Liver (tissue), 9 donors: ENCODE measurements around the gene CD68. TPM values are rescaled to one million over a fixed set of nuclear protein-coding genes. Genes with fewer than 3 reads are reported as not detected.

Experiments
- DNase-seq: peaks from one replicate; pipeline ENCODE4 v3.0.0-alpha.2; 2017; ENCODE audit warnings: low spot score
- H3K27ac ChIP-seq, 2 donors: one replicate each; pipeline ENCODE4 v1.7.0; 2013; ENCODE audit warnings: inconsistent platforms in 2 of 2, low read length in 2 of 2, control low read depth in 1 of 2, low read depth in 1 of 2, mild to moderate bottlenecking in 1 of 2
- H3K27me3 ChIP-seq, 4 donors: one replicate each; pipeline versions ENCODE4 v1.6.1 to v1.7.0; 2013; ENCODE audit warnings: low read length in 3 of 4, inconsistent platforms in 1 of 4, mild to moderate bottlenecking in 1 of 4, moderate library complexity in 1 of 4; ENCODE audit not compliant: control insufficient read depth in 4 of 4, insufficient read depth in 4 of 4
- H3K36me3 ChIP-seq, 4 donors: one replicate each; pipeline versions ENCODE4 v1.6.1 to v1.7.0; 2013; ENCODE audit warnings: low read length in 3 of 4, mild to moderate bottlenecking in 3 of 4, low read depth in 1 of 4, moderate library complexity in 1 of 4; ENCODE audit not compliant: control insufficient read depth in 4 of 4, insufficient read depth in 3 of 4
- H3K4me1 ChIP-seq, 4 donors: one replicate each; pipeline versions ENCODE4 v1.6.1 to v1.7.0; 2013; ENCODE audit warnings: low read length in 3 of 4, mild to moderate bottlenecking in 3 of 4, moderate library complexity in 1 of 4; ENCODE audit not compliant: control insufficient read depth in 4 of 4, insufficient read depth in 4 of 4
- H3K4me3 ChIP-seq, 3 donors: one replicate each; pipeline versions ENCODE4 v1.6.1 to v1.7.0; 2013; ENCODE audit warnings: low read length in 3 of 3, control low read depth in 1 of 3, low read depth in 1 of 3, mild to moderate bottlenecking in 1 of 3
- H3K9ac ChIP-seq, 2 donors: one replicate each; pipeline ENCODE4 v1.7.0; 2013; ENCODE audit warnings: low read length in 2 of 2, mild to moderate bottlenecking in 2 of 2, moderate library complexity in 2 of 2, control low read depth in 1 of 2, low read depth in 1 of 2
- H3K9me3 ChIP-seq, 4 donors: one replicate each; pipeline versions ENCODE4 v1.6.1 to v1.7.0; 2013; ENCODE audit warnings: low read length in 3 of 4; ENCODE audit not compliant: control insufficient read depth in 4 of 4
- CTCF ChIP-seq: fragments of 150-350 bp; IDR thresholded peaks from 2 replicates; pipeline ENCODE4 v1.5.1; 2017; ENCODE audit warnings: improper control_type of control experiment, low read depth, low read length; ENCODE audit not compliant: missing input control
- EGR1 ChIP-seq, 2 donors: IDR thresholded peaks; 2 replicates each; pipeline ENCODE4 v1.6.1; 2016 to 2018; ENCODE audit warnings: antibody characterized with exemption in 2 of 2, low read depth in 2 of 2
- GABPA ChIP-seq, 2 donors: IDR thresholded peaks in 1 of 2; conservative IDR thresholded peaks in 1 of 2; 2 replicates each; pipeline ENCODE4 v1.6.1; 2016; ENCODE audit warnings: antibody characterized with exemption in 2 of 2, mild to moderate bottlenecking in 1 of 2, moderate library complexity in 1 of 2
- JUND ChIP-seq, 2 donors: IDR thresholded peaks; 2 replicates each; pipeline ENCODE4 v1.6.1; 2016; ENCODE audit warnings: antibody characterized with exemption in 2 of 2
- NR2F2 ChIP-seq: IDR thresholded peaks from 2 replicates; pipeline ENCODE4 v1.6.1; 2016; ENCODE audit warnings: antibody characterized with exemption
- RAD21 ChIP-seq, 2 donors: IDR thresholded peaks; 2 replicates each; pipeline ENCODE4 v1.6.1; 2016; ENCODE audit warnings: antibody characterized with exemption in 2 of 2, mild to moderate bottlenecking in 2 of 2
- RXRA ChIP-seq, 2 donors: IDR thresholded peaks; 2 replicates each; pipeline ENCODE4 v1.6.1; 2017 to 2018; ENCODE audit warnings: antibody characterized with exemption in 2 of 2, mild to moderate bottlenecking in 1 of 2
- YY1 ChIP-seq: IDR thresholded peaks from 2 replicates; pipeline ENCODE4 v1.6.1; 2016; ENCODE audit warnings: antibody characterized with exemption, mild to moderate bottlenecking
- WGBS: extraction: QIAGEN DNeasy Blood & Tissue Kit; methylation state at CpG from one replicate; pipeline ENCODE4 v1.1.7; 2013; 5-methylcytosine and 5-hydroxymethylcytosine counted together
- polyA plus RNA-seq, 2 donors: library from polyadenylated mRNA; stranded (reverse) in 1 of 2; unstranded in 1 of 2; fragments of 200-250 nt in 1 of 2; fragments of >200 nt in 1 of 2; fragmentation: Nextera tagmentation in 1 of 2; extraction: Ambion mirVana in 1 of 2; gene quantifications; one replicate each; pipeline versions ENCODE4 v1.2.1 to v1.2.3, GENCODE V29; 2013 to 2015
- total RNA-seq, 2 donors: library from RNA; depleted of rRNA; stranded (reverse); fragments of >200 nt; gene quantifications; one replicate each; pipeline ENCODE4 v1.2.3, GENCODE V29; 2014
- TF ChIP-seq, protein P1 (sequence below): IDR thresholded peaks from 2 replicates; pipeline ENCODE4 v1.6.1; 2016; ENCODE audit warnings: antibody characterized with exemption
- donor health status: healthy.
- donor health status: healthy.
- donor health status: healthy.
- donor health status: healthy.
- donor health status: healthy.

Gene CD68
- total and polyA plus RNA-seq, 4 donors = 14.2 to 88.6 (median 33.1) TPM

- Histone ChIP-seq H3K27me3 (no peaks in the 10 kb centered on the region), H3K4me3 (peak within 1 kb of the TSS in 2 of 3 donors; percentile 0 to 31), H3K9ac (peak within 1 kb of the TSS in 1 of 2 donors; percentile 76), H3K36me3 (no peaks in the 10 kb centered on the region), H3K27ac (peak within 1 kb of the TSS; percentile 79 to 94), H3K4me1 (peaks cover 10 to 52% (median 38%) of the 10 kb centered on the region in 4 donors), H3K9me3 (no peaks in the 10 kb centered on the region)
- no peak for DNase-seq
- WGBS = 53% methylated on average over 16 of the region's 16 CpGs
- TF ChIP-seq RXRA (IDR thresholded peaks at IDR 0.05) (no peak), NR2F2 (peak; percentile 58)
- TF ChIP-seq, protein P1, sequence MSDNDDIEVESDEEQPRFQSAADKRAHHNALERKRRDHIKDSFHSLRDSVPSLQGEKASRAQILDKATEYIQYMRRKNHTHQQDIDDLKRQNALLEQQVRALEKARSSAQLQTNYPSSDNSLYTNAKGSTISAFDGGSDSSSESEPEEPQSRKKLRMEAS = no peak
These were observed 20.7 kb upstream of the CD68 start, which contains the start of gene TNFSF13 for GRCh38 chr17:7558544-7559319. Gene TNFSF13 (plus strand): TSS chr17:7558750. CDS start chr17:7559040, 290 bp downstream.

DNA sequence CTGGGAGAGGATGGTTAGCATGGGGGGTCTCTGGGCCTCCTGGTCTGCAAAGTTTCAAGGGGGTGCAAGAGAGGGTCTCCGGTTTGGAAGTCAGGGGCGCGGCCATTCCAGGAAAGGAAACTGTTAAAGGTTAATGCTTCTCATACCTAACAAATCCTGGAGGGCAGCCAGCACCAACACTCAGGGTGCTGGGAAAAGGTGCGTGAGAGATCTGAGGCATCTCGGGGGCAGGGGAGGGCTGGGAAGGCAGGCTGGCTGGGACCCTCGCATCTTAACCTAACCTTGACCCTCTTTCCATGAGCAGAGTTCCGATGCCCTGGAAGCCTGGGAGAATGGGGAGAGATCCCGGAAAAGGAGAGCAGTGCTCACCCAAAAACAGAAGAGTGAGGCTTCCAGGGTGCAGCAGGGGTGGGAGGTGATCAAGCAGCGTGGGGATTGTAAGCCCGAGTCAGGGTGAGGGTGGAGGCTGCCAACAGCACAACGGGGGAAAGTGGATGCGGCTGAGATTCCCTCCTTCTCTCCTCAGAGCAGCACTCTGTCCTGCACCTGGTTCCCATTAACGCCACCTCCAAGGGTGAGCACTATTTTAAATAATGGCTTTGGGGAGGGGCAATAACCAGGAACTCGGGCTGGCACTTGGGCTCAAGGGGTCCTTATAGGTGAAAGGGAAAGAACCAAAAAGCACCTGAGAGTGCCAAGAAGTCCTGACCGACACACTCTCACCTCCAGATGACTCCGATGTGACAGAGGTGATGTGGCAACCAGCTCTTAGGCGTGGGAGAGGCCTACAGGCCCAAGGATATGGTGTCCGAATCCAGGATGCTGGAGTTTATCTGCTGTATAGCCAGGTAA lies 19.9 kb upstream of the CD68 start:
- H3K4me1 ChIP-seq = peaks cover 10 to 55% (median 41%) of the 10 kb centered on the region in 4 donors
- no peak for DNase-seq

GRCh38 chr17:7560172-7561027 lies 19.0 kb upstream of the CD68 start:
- Histone ChIP-seq H3K4me3 (no peak overlapping the region), H3K36me3 (peaks cover under 1 to 17% (median 5%) of the 10 kb centered on the region in 4 donors), H3K9me3 (no peaks in the 10 kb centered on the region), H3K9ac (peak overlapping the region in 1 of 2 donors; percentile 35), H3K27ac (peak overlapping the region; percentile 8 to 19), H3K27me3 (no peaks in the 10 kb centered on the region), H3K4me1 (peaks cover 10 to 55% (median 41%) of the 10 kb centered on the region in 4 donors)
- peak; percentile 73 for DNase-seq
- TF ChIP-seq EGR1 (IDR thresholded peaks at IDR 0.05; ENCODE audit: low read depth in 2 of 2) = no peak
- TF ChIP-seq JUND (IDR thresholded peaks at IDR 0.05) = no peak
- TF ChIP-seq CTCF = peak; percentile 68
- peak in 1 of 2 donors; percentile 51 for TF ChIP-seq RAD21 (IDR thresholded peaks at IDR 0.05)
- WGBS = 31% methylated on average over 22 of the region's 22 CpGs

More for the DNA sequence above, 19.9 kb upstream of the CD68 start:
- no peaks in the 10 kb centered on the region for H3K27me3 ChIP-seq
- H3K27ac ChIP-seq = peak overlapping the region; percentile 79 to 94
- no peak overlapping the region for H3K4me3 ChIP-seq
- WGBS = 70% methylated on average over 18 of the region's 18 CpGs
- H3K9me3 ChIP-seq = no peaks in the 10 kb centered on the region
- no peak for TF ChIP-seq GABPA (IDR thresholded peaks at IDR 0.05 in 1 of 2, conservative IDR thresholded peaks at IDR 0.05 in 1 of 2)
- no peak for TF ChIP-seq YY1
- peaks cover 0 to 8% (median 0%) of the 10 kb centered on the region in 4 donors for H3K36me3 ChIP-seq
- peak overlapping the region in 1 of 2 donors; percentile 76 for H3K9ac ChIP-seq
